NCI-H460 (cell line): ENCODE results near the gene MMP14. TPM values are rescaled to one million over a fixed set of nuclear protein-coding genes. Genes with fewer than 3 reads are reported as not detected.

Source experiments
- small RNA-seq, 2 experiments: library from RNA; depleted of rRNA; stranded (forward); fragments of <200 nt; gene quantifications; one replicate each; pipeline ENCODE3, GENCODE V24; 2014
- total RNA-seq: library from RNA; depleted of rRNA; stranded (reverse); fragments of >200 nt; shearing (Covaris generic); gene quantifications from 2 replicates; pipeline ENCODE4 v1.2.3, GENCODE V29; 2014; rRNA removed

Gene MMP14
- total RNA-seq, 1 experiment from 2014 or later, result 0.30 TPM

Small RNA genes lying within 50 kb of the gene (small RNA-seq; reads per million reads assigned to genes)
- 0 reads per million in 2 experiments for gene RF00019

Other genes starting within 250 kb of the MMP14 start
- 364 and 398 TPM in 2 replicates for gene DAD1, start 247.4 kb upstream of the MMP14 start, total RNA-seq
- 39.3 and 39.7 TPM in 2 replicates for gene ABHD4, start 238.3 kb upstream of the MMP14 start, total RNA-seq
- not detected in 2 replicates for gene OR6J1, start 192.2 kb upstream of the MMP14 start, total RNA-seq
- 175 and 189 TPM in 2 replicates for gene OXA1L, start 69.9 kb upstream of the MMP14 start, total RNA-seq
- gene SLC7A7, start 21.1 kb upstream of the MMP14 start, total RNA-seq, result 1.1 TPM in 1 of 2 replicates, not detected in the other
- gene MRPL52, start 6.7 kb upstream of the MMP14 start, total RNA-seq, result 58.9 and 68.9 TPM in 2 replicates
- 102 and 107 TPM in 2 replicates for gene LRP10, start 35.2 kb downstream of the MMP14 start, total RNA-seq
- 0.32 and 0.37 TPM in 2 replicates for gene REM2, start 46.6 kb downstream of the MMP14 start, total RNA-seq
- 54.4 and 64.8 TPM in 2 replicates for gene RBM23, start 82.6 kb downstream of the MMP14 start, total RNA-seq
- gene PRMT5, start 92.8 kb downstream of the MMP14 start, total RNA-seq, result 147 and 170 TPM in 2 replicates
- gene HAUS4, start 120.5 kb downstream of the MMP14 start, total RNA-seq, result 77.6 and 81.7 TPM in 2 replicates
- 61.0 and 75.1 TPM in 2 replicates for gene AJUBA, start 146.0 kb downstream of the MMP14 start, total RNA-seq
- gene C14orf93, start 173.6 kb downstream of the MMP14 start, total RNA-seq, result 12.8 and 15.1 TPM in 2 replicates
- gene PSMB5, start 198.3 kb downstream of the MMP14 start, total RNA-seq, result 191 and 254 TPM in 2 replicates
- not detected in 2 replicates for gene PSMB11, start 205.6 kb downstream of the MMP14 start, total RNA-seq
- 4.4 and 4.6 TPM in 2 replicates for gene CDH24, start 220.9 kb downstream of the MMP14 start, total RNA-seq